Neural cell (in vitro differentiated cells): Measurements from ENCODE around the gene CTBP2. TPM values are rescaled to one million over a fixed set of nuclear protein-coding genes. Genes with fewer than 3 reads are reported as not detected.

Experiments
- H2AFZ ChIP-seq: fragments of 200-600, 300-800 bp; sonication (generic), shearing (Covaris generic); 2 replicates; pipeline ENCODE4 v1.6.0; 2014; ENCODE audit warnings: low read depth, mild to moderate bottlenecking, antibody characterized with exemption, low read length, moderate library complexity
- H3F3A ChIP-seq: fragments of 200-600 bp; shearing (Covaris generic); 2 replicates; pipeline ENCODE4 v1.6.1; 2016; ENCODE audit warnings: mild to moderate bottlenecking, moderate library complexity, mixed read lengths, antibody characterized with exemption, low read length; ENCODE audit not compliant: insufficient read depth, poor library complexity, severe bottlenecking
- H3K27ac ChIP-seq: fragments of 200-600, 300-800 bp; sonication (generic), shearing (Covaris generic); 2 replicates; pipeline ENCODE4 v1.5.1; 2014; ENCODE audit warnings: mild to moderate bottlenecking, low read length, moderate library complexity
- H3K27me3 ChIP-seq: fragments of 300-800, 200-600 bp; sonication (generic), shearing (Covaris generic); 2 replicates; pipeline ENCODE4 v1.6.0; 2014; ENCODE audit warnings: mild to moderate bottlenecking, low read depth, low read length, moderate library complexity; ENCODE audit not compliant: insufficient read depth
- H3K36me3 ChIP-seq: fragments of 300-800, 200-600 bp; sonication (generic), shearing (Covaris generic); 2 replicates; pipeline ENCODE4 v1.5.1; 2014; ENCODE audit warnings: mild to moderate bottlenecking, antibody characterized with exemption, low read length, moderate library complexity; ENCODE audit not compliant: insufficient read depth
- H3K4me2 ChIP-seq: fragments of 300-800, 200-600 bp; sonication (generic), shearing (Covaris generic); 2 replicates; pipeline ENCODE4 v1.6.0; 2014; ENCODE audit warnings: mild to moderate bottlenecking, low read length
- H3K4me3 ChIP-seq: fragments of 300-800, 200-600 bp; sonication (generic), shearing (Covaris generic); 2 replicates; pipeline ENCODE4 v1.5.1; 2014; ENCODE audit warnings: mild to moderate bottlenecking, low read length, moderate library complexity
- H3K79me2 ChIP-seq: fragments of 200-600 bp; shearing (Covaris generic); replicated peaks from 2 replicates; pipeline ENCODE4 v1.6.0; 2014; ENCODE audit warnings: mild to moderate bottlenecking, low read length, moderate library complexity; ENCODE audit not compliant: insufficient read depth
- H3K9ac ChIP-seq: fragments of 300-800, 200-600 bp; sonication (generic), shearing (Covaris generic); 2 replicates; pipeline ENCODE4 v1.6.1; 2016; ENCODE audit warnings: mild to moderate bottlenecking, low read length, mixed read lengths
- H3K9me2 ChIP-seq: fragments of 200-600 bp; shearing (Covaris generic); 2 replicates; pipeline ENCODE4 v1.6.1; 2016; ENCODE audit warnings: mild to moderate bottlenecking, low read length, mixed read lengths; ENCODE audit not compliant: insufficient read depth
- H3K9me3 ChIP-seq: fragments of 200-600, 300-800 bp; sonication (generic), shearing (Covaris generic); 2 replicates; pipeline ENCODE4 v1.6.1; 2016; ENCODE audit warnings: mild to moderate bottlenecking, mixed run types, low read length, moderate library complexity, mixed read lengths
- H4K20me1 ChIP-seq: fragments of 200-600 bp; shearing (Covaris generic); 2 replicates; pipeline ENCODE4 v1.6.1; 2016; ENCODE audit warnings: mild to moderate bottlenecking, mixed run types; ENCODE audit not compliant: insufficient read depth
- EP300 ChIP-seq: fragments of 450-650 bp; conservative IDR thresholded peaks from 2 replicates; pipeline ENCODE4 v1.6.1; 2014; ENCODE audit warnings: antibody characterized with exemption, mild to moderate bottlenecking, moderate library complexity; ENCODE audit not compliant: poor library complexity, severe bottlenecking
- MXI1 ChIP-seq: fragments of 450-650 bp; conservative IDR thresholded peaks from 2 replicates; pipeline ENCODE4 v1.6.1; 2014; ENCODE audit warnings: antibody characterized with exemption, mild to moderate bottlenecking; ENCODE audit not compliant: poor library complexity, severe bottlenecking
- POLR2AphosphoS5 ChIP-seq: IDR thresholded peaks from 2 replicates; pipeline ENCODE4 v1.6.1; 2012
- RAD21 ChIP-seq: fragments of 450-650 bp; conservative IDR thresholded peaks from 2 replicates; pipeline ENCODE4 v1.6.1; 2014; ENCODE audit warnings: antibody characterized with exemption, mild to moderate bottlenecking, moderate library complexity
- SMC3 ChIP-seq: fragments of 450-650 bp; conservative IDR thresholded peaks from 2 replicates; pipeline ENCODE4 v1.6.1; 2014; ENCODE audit warnings: antibody characterized with exemption, mild to moderate bottlenecking, moderate library complexity; ENCODE audit not compliant: poor library complexity
- TAF1 ChIP-seq: IDR thresholded peaks from 2 replicates; pipeline ENCODE4 v1.6.1; 2012; ENCODE audit warnings: low read depth
- polyA plus RNA-seq: library from polyadenylated mRNA; depleted of rRNA; stranded (reverse); fragments of >200 nt; gene quantifications from 2 replicates; pipeline ENCODE4 v1.2.3, GENCODE V29; 2014
- TF ChIP-seq, protein P1 (sequence below): IDR thresholded peaks from 2 replicates; pipeline ENCODE4 v1.6.1; 2012; ENCODE audit warnings: borderline replicate concordance

CTBP2 gene
- polyA plus RNA-seq, 1 donor from 2014 or later = 59.5 TPM

DNA sequence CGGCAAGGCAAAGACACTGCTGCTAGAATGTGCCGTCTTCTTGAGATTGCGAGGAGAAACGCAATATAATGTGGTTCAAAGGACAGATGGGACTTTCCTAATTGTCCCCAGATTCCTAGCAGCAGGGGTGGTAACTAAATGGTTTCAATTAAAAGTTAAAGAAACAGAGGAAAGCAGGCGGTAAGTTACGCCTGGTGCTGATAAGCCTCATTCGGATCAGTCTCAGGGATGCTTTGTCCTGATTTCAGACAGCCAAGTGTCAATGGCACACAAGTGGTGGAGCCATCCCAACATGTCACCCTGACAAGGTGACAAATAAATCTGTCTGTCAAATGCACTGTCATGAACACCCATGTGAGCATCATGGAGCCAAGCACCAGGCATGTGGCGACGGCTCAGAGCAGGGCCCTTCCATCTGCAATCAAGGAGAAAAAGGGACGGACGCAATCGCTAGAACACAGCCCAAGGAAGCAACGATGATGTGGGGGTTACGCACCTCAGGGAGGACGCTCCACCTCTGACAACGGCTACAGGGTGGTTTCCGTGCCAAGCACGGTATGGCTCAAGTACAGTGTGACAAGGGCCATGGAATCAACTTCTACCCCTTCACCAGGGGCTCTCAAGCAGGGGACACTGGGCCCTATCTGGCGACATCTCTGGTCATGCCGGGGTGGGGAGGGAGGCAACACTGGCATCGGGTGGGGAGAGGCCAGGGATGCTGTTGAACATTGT lies 66.2 kb downstream of the CTBP2 start:
- no peaks in the 10 kb centered on the region for H3K36me3 ChIP-seq
- no peak overlapping the region for H3K27ac ChIP-seq
- peak overlapping the region; percentile 30 for H3K4me3 ChIP-seq
- H4K20me1 ChIP-seq = no peaks in the 10 kb centered on the region
- no peak overlapping the region for H2AFZ ChIP-seq
- peaks cover 26% of the 10 kb centered on the region for H3K79me2 ChIP-seq
- H3K9me3 ChIP-seq = no peaks in the 10 kb centered on the region
- peak; percentile 83 for TF ChIP-seq EP300
- peak; percentile 36 for TF ChIP-seq POLR2AphosphoS5
- TF ChIP-seq, protein P1, sequence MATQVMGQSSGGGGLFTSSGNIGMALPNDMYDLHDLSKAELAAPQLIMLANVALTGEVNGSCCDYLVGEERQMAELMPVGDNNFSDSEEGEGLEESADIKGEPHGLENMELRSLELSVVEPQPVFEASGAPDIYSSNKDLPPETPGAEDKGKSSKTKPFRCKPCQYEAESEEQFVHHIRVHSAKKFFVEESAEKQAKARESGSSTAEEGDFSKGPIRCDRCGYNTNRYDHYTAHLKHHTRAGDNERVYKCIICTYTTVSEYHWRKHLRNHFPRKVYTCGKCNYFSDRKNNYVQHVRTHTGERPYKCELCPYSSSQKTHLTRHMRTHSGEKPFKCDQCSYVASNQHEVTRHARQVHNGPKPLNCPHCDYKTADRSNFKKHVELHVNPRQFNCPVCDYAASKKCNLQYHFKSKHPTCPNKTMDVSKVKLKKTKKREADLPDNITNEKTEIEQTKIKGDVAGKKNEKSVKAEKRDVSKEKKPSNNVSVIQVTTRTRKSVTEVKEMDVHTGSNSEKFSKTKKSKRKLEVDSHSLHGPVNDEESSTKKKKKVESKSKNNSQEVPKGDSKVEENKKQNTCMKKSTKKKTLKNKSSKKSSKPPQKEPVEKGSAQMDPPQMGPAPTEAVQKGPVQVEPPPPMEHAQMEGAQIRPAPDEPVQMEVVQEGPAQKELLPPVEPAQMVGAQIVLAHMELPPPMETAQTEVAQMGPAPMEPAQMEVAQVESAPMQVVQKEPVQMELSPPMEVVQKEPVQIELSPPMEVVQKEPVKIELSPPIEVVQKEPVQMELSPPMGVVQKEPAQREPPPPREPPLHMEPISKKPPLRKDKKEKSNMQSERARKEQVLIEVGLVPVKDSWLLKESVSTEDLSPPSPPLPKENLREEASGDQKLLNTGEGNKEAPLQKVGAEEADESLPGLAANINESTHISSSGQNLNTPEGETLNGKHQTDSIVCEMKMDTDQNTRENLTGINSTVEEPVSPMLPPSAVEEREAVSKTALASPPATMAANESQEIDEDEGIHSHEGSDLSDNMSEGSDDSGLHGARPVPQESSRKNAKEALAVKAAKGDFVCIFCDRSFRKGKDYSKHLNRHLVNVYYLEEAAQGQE = no peak
- no peak for TF ChIP-seq MXI1
- no peak overlapping the region for H3K4me2 ChIP-seq
- no peaks in the 10 kb centered on the region for H3K27me3 ChIP-seq
- no peak overlapping the region for H3K9ac ChIP-seq
- no peaks in the 10 kb centered on the region for H3K9me2 ChIP-seq
- no peaks in the 10 kb centered on the region for H3F3A ChIP-seq

DNA sequence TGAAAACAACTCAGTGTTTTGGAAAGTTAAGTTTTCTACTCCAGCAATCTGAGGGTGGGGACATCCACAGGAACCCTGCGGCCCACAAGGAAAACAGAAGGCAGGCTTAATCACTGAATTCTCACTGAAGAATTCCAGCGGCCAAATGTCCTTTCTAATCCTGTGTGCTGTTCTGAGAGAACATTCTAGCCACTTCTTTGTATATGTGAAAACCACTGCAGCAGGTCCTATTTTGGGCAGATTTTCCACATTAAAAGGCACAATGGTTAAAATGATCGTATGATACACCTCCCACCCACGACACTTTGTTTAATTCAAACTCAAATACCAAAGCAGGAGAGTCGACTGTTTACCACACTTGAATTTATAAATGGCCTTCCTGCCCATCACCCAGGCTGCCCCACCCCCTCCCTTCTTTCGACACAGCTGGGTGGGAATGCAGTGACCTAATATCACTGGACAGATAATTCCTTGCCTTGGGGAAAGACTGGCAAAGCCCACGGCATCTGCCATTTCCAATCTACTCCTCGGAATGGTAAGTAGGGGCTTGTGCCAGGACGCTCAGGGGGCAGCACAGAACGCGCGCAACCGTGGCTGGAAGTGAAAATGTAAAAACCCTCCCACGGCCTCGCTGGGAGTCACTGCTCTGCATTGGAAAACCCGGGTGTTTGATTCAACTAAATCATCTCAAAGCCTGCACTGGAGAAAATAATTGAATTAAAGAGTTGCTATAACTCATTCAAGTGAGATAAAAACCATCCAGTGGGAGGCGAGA lies 67.0 kb downstream of the CTBP2 start:
- no peaks in the 10 kb centered on the region for H3K36me3 ChIP-seq
- H3K27ac ChIP-seq = no peak overlapping the region
- peaks cover 28% of the 10 kb centered on the region for H3K79me2 ChIP-seq
- H4K20me1 ChIP-seq = no peaks in the 10 kb centered on the region
- no peaks in the 10 kb centered on the region for H3K9me2 ChIP-seq
- H3K9me3 ChIP-seq = no peaks in the 10 kb centered on the region
- no peaks in the 10 kb centered on the region for H3K27me3 ChIP-seq
- no peaks in the 10 kb centered on the region for H3F3A ChIP-seq
- H3K9ac ChIP-seq = no peak overlapping the region
- no peak overlapping the region for H2AFZ ChIP-seq
- no peak overlapping the region for H3K4me2 ChIP-seq
- TF ChIP-seq POLR2AphosphoS5 (no peak), MXI1 (no peak), SMC3 (no peak), TAF1 (no peak)
- no peak overlapping the region for H3K4me3 ChIP-seq

DNA sequence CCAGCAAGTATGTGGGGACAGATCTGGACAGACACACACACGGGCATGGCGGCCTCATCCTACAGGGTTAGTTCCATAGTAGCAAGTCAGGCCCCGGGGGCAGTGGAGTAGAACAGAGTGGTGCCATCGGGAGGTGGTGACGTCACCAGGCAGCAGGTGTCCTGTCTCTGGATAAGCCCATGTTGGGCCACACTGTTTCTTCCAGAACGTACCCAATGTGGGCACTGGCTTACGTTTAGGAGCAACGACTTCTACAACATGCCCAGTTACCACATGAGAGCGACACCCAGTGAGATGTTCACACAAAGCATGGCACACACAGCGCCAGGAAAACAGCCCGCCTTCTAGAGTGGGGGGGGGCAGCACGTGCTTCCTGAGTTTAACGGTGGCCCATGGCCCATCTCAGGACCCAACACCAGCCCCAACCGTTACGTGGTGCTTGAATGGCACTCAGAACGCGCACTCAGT lies 67.8 kb downstream of the CTBP2 start:
- no peak overlapping the region for H3K4me3 ChIP-seq
- no peaks in the 10 kb centered on the region for H3K36me3 ChIP-seq
- H3K27ac ChIP-seq = no peak overlapping the region
- H3F3A ChIP-seq = no peaks in the 10 kb centered on the region
- H2AFZ ChIP-seq = no peak overlapping the region
- H3K9me3 ChIP-seq = no peaks in the 10 kb centered on the region
- no peaks in the 10 kb centered on the region for H4K20me1 ChIP-seq
- no peak overlapping the region for H3K9ac ChIP-seq
- TF ChIP-seq RAD21 = no peak
- no peaks in the 10 kb centered on the region for H3K9me2 ChIP-seq
- peaks cover 28% of the 10 kb centered on the region for H3K79me2 ChIP-seq
- H3K27me3 ChIP-seq = no peaks in the 10 kb centered on the region
- H3K4me2 ChIP-seq = no peak overlapping the region
